Neuronal stem cell (in vitro differentiated cells): ENCODE measurements around the gene MBD2.

Experiments used
- DNase-seq: peaks from one replicate; pipeline ENCODE4 v3.0.0-alpha.2; 2013; ENCODE audit warnings: low spot score
- H2AFZ ChIP-seq: one replicate; pipeline ENCODE4 v1.6.1; 2013; ENCODE audit warnings: mild to moderate bottlenecking, low read length, inconsistent platforms
- H2AK5ac ChIP-seq: 2 replicates; pipeline ENCODE4 v1.6.1; 2013; ENCODE audit warnings: low read depth, mild to moderate bottlenecking, inconsistent platforms, low read length, moderate library complexity, mixed read lengths
- H2BK120ac ChIP-seq: 2 replicates; pipeline ENCODE4 v1.6.1; 2013; ENCODE audit warnings: low read depth, mild to moderate bottlenecking, inconsistent platforms, low read length, moderate library complexity, mixed read lengths
- H2BK12ac ChIP-seq: one replicate; pipeline ENCODE4 v1.6.1; 2013; ENCODE audit warnings: low read length, inconsistent platforms
- H2BK15ac ChIP-seq: 2 replicates; pipeline ENCODE4 v1.6.1; 2013; ENCODE audit warnings: mild to moderate bottlenecking, low read length, inconsistent platforms, mixed read lengths
- H2BK5ac ChIP-seq: one replicate; pipeline ENCODE4 v1.6.1; 2013; ENCODE audit warnings: inconsistent platforms, mild to moderate bottlenecking, low read length, moderate library complexity
- H3K14ac ChIP-seq: one replicate; pipeline ENCODE4 v1.6.1; 2013; ENCODE audit warnings: low read length, inconsistent platforms
- H3K18ac ChIP-seq: 2 replicates; pipeline ENCODE4 v1.6.1; 2013; ENCODE audit warnings: low read length, inconsistent platforms
- H3K23ac ChIP-seq: 2 replicates; pipeline ENCODE4 v1.6.1; 2013; ENCODE audit warnings: low read depth, mild to moderate bottlenecking, mixed read lengths, low read length, inconsistent platforms; ENCODE audit not compliant: poor library complexity
- H3K27ac ChIP-seq: replicated peaks from 3 replicates; pipeline ENCODE4 v1.5.1; 2013; ENCODE audit warnings: low read length, inconsistent platforms
- H3K27me3 ChIP-seq, 3 experiments: 2 replicates each; pipeline ENCODE4 v1.6.1; 2013; ENCODE audit warnings: low read length in 3 of 3, mild to moderate bottlenecking in 2 of 3, inconsistent platforms in 1 of 3, low read depth in 1 of 3, mixed read lengths in 1 of 3, moderate library complexity in 1 of 3; ENCODE audit not compliant: control insufficient read depth in 3 of 3, insufficient read depth in 3 of 3
- H3K36me3 ChIP-seq, 2 donors: replicated peaks in 1 of 2; 2 replicates each; pipeline ENCODE4 v1.6.1; 2013; ENCODE audit warnings: low read length in 2 of 2; ENCODE audit not compliant: control insufficient read depth in 2 of 2, insufficient read depth in 2 of 2
- H3K4ac ChIP-seq: 2 replicates; pipeline ENCODE4 v1.6.1; 2013; ENCODE audit warnings: inconsistent platforms, mild to moderate bottlenecking, low read length, moderate library complexity
- H3K4me1 ChIP-seq, 2 donors: 1 replicate in 1 of 2; 2 replicates in 1 of 2; pipeline ENCODE4 v1.6.1; 2013; ENCODE audit warnings: low read length in 2 of 2, low read depth in 1 of 2; ENCODE audit not compliant: control insufficient read depth in 2 of 2, insufficient read depth in 1 of 2
- H3K4me2 ChIP-seq: one replicate; pipeline ENCODE4 v1.6.1; 2013; ENCODE audit warnings: mild to moderate bottlenecking, low read length, inconsistent platforms; ENCODE audit not compliant: insufficient read depth, poor library complexity, severe bottlenecking
- H3K4me3 ChIP-seq, 2 donors: 2 replicates each; pipeline ENCODE4 v1.5.1; 2013; ENCODE audit warnings: low read length in 2 of 2, mild to moderate bottlenecking in 2 of 2, inconsistent platforms in 1 of 2, moderate library complexity in 1 of 2
- H3K79me1 ChIP-seq: one replicate; pipeline ENCODE4 v1.6.1; 2013; ENCODE audit warnings: low read depth, mild to moderate bottlenecking, inconsistent platforms, low read length, moderate library complexity
- H3K9ac ChIP-seq: one replicate; pipeline ENCODE4 v1.6.1; 2013; ENCODE audit warnings: mild to moderate bottlenecking, low read depth, low read length, inconsistent platforms; ENCODE audit not compliant: poor library complexity
- H3K9me3 ChIP-seq, 2 donors: replicated peaks in 1 of 2; 2 replicates each; pipeline versions ENCODE3 to v1.6.1; 2013; ENCODE audit warnings: low read length in 2 of 2, mild to moderate bottlenecking in 2 of 2, inconsistent platforms in 1 of 2, low read depth in 1 of 2, mixed read lengths in 1 of 2, moderate library complexity in 1 of 2; ENCODE audit not compliant: control insufficient read depth in 2 of 2, insufficient read depth in 1 of 2
- H4K8ac ChIP-seq: one replicate; pipeline ENCODE4 v1.6.1; 2013; ENCODE audit warnings: low read depth, mild to moderate bottlenecking, inconsistent platforms, low read length, moderate library complexity
- H4K91ac ChIP-seq: one replicate; pipeline ENCODE4 v1.6.1; 2013; ENCODE audit warnings: low read length, low read depth, mild to moderate bottlenecking, inconsistent platforms; ENCODE audit not compliant: poor library complexity
- WGBS, 2 donors: extraction: QIAGEN DNeasy Blood & Tissue Kit; methylation state at CpG; one replicate each; pipeline ENCODE4 v1.1.7; 2013; ENCODE audit warnings: missing lambda C conversion rate in 2 of 2, mixed read lengths in 1 of 2; ENCODE audit not compliant: insufficient read length in 2 of 2, insufficient replicate concordance in 1 of 2; ENCODE audit errors: extremely low coverage in 2 of 2; 5-methylcytosine and 5-hydroxymethylcytosine counted together

The MBD2 gene

GRCh38 chr18:54251606-54252390 is 27.3 kb upstream of the MBD2 start:
- Histone ChIP-seq H2BK120ac (no peak overlapping the region), H3K27ac (no peak overlapping the region), H3K9me3 (no peaks in the 10 kb centered on the region), H2BK12ac (no peak overlapping the region), H2AFZ (peak overlapping the region; percentile 43), H3K14ac (no peak overlapping the region), H3K23ac (no peak overlapping the region), H3K36me3 (no peaks in the 10 kb centered on the region), H2AK5ac (no peak overlapping the region), H2BK5ac (no peak overlapping the region), H3K9ac (no peak overlapping the region), H3K4me3 (no peak overlapping the region), H4K8ac (no peak overlapping the region), H3K27me3 (no peaks in the 10 kb centered on the region), H2BK15ac (no peak overlapping the region), H3K4ac (no peak overlapping the region), H3K4me1 (peaks cover 10 to 21% of the 10 kb centered on the region in 2 donors), H3K79me1 (no peaks in the 10 kb centered on the region), H3K18ac (no peak overlapping the region), H3K4me2 (no peak overlapping the region), H4K91ac (no peak overlapping the region)
- peak; percentile 55 for DNase-seq
- WGBS, 2 donors = no CpG with 5 or more reads among the region's 4 CpGs

- H3K79me1 ChIP-seq = no peaks in the 10 kb centered on the region
- no peak overlapping the region for H3K9ac ChIP-seq
- no peak overlapping the region for H3K4me3 ChIP-seq
- H3K23ac ChIP-seq = no peak overlapping the region
- no peaks in the 10 kb centered on the region for H3K36me3 ChIP-seq
- no peak overlapping the region for H4K8ac ChIP-seq
- H4K91ac ChIP-seq = no peak overlapping the region
- H3K14ac ChIP-seq = no peak overlapping the region
- peaks cover 13 to 21% of the 10 kb centered on the region in 2 donors for H3K4me1 ChIP-seq
- no peak overlapping the region for H2BK120ac ChIP-seq
- H3K27ac ChIP-seq = no peak overlapping the region
- H2BK15ac ChIP-seq = no peak overlapping the region
- no peak for DNase-seq
- H3K9me3 ChIP-seq = no peaks in the 10 kb centered on the region
- no peak overlapping the region for H2AFZ ChIP-seq
- H2BK5ac ChIP-seq = no peak overlapping the region
- no peak overlapping the region for H3K4me2 ChIP-seq
- no peak overlapping the region for H2BK12ac ChIP-seq
- no CpG with 5 or more reads among the region's 2 CpGs for WGBS, 2 donors
- H2AK5ac ChIP-seq = no peak overlapping the region
- no peak overlapping the region for H3K4ac ChIP-seq
- H3K18ac ChIP-seq = no peak overlapping the region
- no peaks in the 10 kb centered on the region for H3K27me3 ChIP-seq
These were observed 26.4 kb upstream of the MBD2 start for GRCh38 chr18:54250846-54251261.

GRCh38 chr18:54247511-54248175 is 23.2 kb upstream of the MBD2 start:
- Histone ChIP-seq H2BK120ac (no peak overlapping the region), H2BK5ac (no peak overlapping the region), H4K91ac (no peak overlapping the region), H3K4me1 (peaks cover 7 to 13% of the 10 kb centered on the region in 2 donors), H2AFZ (peak overlapping the region; percentile 80), H3K9me3 (no peaks in the 10 kb centered on the region), H3K14ac (no peak overlapping the region), H2AK5ac (no peak overlapping the region), H3K4me3 (no peak overlapping the region), H3K36me3 (no peaks in the 10 kb centered on the region), H4K8ac (no peak overlapping the region), H2BK12ac (no peak overlapping the region), H3K79me1 (no peaks in the 10 kb centered on the region), H3K27ac (peak overlapping the region; percentile 83), H3K18ac (no peak overlapping the region), H3K23ac (no peak overlapping the region), H3K4ac (no peak overlapping the region), H3K27me3 (no peaks in the 10 kb centered on the region), H3K9ac (no peak overlapping the region), H2BK15ac (no peak overlapping the region), H3K4me2 (peak overlapping the region; percentile 49)
- no peak for DNase-seq
- WGBS, 2 donors = no CpG with 5 or more reads among the region's 9 CpGs

GRCh38 chr18:54242327-54242726 is 17.9 kb upstream of the MBD2 start:
- Histone ChIP-seq H4K8ac (no peak overlapping the region), H2BK120ac (peak overlapping the region; percentile 58), H3K27ac (no peak overlapping the region), H3K4me1 (peaks cover 4% of the 10 kb centered on the region in 2 donors), H3K27me3 (no peaks in the 10 kb centered on the region), H3K9ac (no peak overlapping the region), H2BK15ac (peak overlapping the region; percentile 96), H2AK5ac (peak overlapping the region; percentile 95), H3K23ac (peak overlapping the region; percentile 67), H3K4me2 (no peak overlapping the region), H3K36me3 (no peaks in the 10 kb centered on the region), H4K91ac (peak overlapping the region; percentile 89), H3K14ac (no peak overlapping the region), H2BK5ac (peak overlapping the region; percentile 71), H3K18ac (peak overlapping the region; percentile 93), H3K4ac (peak overlapping the region; percentile 67), H2AFZ (no peak overlapping the region), H2BK12ac (peak overlapping the region; percentile 77), H3K79me1 (no peaks in the 10 kb centered on the region), H3K4me3 (no peak overlapping the region), H3K9me3 (no peaks in the 10 kb centered on the region)
- WGBS, 2 donors = no CpG with 5 or more reads among the region's 19 CpGs
- DNase-seq = no peak
